ENCODE results near the gene C1QL1. TPM values are rescaled to one million over a fixed set of nuclear protein-coding genes. Genes with fewer than 3 reads are reported as not detected.

The C1QL1 gene
- total RNA-seq, 4 donors from 2014 or later: not detected

- Histone ChIP-seq H3K4me3 (no peak overlapping the region), H3K4me1 (peaks cover 0 to 3% of the 10 kb centered on the region in 2 donors), H3K36me3 (no peaks in the 10 kb centered on the region), H3K27ac (no peak overlapping the region), H3K9me3 (no peaks in the 10 kb centered on the region), H3K27me3 (no peaks in the 10 kb centered on the region)
- DNase-seq (no peak), ATAC-seq (no peak)
- intact Hi-C loops (cut with DNase I; ENCODE audit: low total_unique reads): no loop called here
- TF ChIP-seq, protein P1, sequence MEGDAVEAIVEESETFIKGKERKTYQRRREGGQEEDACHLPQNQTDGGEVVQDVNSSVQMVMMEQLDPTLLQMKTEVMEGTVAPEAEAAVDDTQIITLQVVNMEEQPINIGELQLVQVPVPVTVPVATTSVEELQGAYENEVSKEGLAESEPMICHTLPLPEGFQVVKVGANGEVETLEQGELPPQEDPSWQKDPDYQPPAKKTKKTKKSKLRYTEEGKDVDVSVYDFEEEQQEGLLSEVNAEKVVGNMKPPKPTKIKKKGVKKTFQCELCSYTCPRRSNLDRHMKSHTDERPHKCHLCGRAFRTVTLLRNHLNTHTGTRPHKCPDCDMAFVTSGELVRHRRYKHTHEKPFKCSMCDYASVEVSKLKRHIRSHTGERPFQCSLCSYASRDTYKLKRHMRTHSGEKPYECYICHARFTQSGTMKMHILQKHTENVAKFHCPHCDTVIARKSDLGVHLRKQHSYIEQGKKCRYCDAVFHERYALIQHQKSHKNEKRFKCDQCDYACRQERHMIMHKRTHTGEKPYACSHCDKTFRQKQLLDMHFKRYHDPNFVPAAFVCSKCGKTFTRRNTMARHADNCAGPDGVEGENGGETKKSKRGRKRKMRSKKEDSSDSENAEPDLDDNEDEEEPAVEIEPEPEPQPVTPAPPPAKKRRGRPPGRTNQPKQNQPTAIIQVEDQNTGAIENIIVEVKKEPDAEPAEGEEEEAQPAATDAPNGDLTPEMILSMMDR (IDR thresholded peaks at IDR 0.05 in 4 of 5, conservative IDR thresholded peaks at IDR 0.05 in 1 of 5): no peak
- TF ChIP-seq POLR2A (IDR thresholded peaks at IDR 0.05): no peak
- in situ Hi-C loops (cut with MboI; ENCODE audit: low sequenced_read_pairs in 4 of 4): no loop called here
Observed at GRCh38 chr17:44933824-44934744, 34.0 kb downstream of the C1QL1 start.

DNA sequence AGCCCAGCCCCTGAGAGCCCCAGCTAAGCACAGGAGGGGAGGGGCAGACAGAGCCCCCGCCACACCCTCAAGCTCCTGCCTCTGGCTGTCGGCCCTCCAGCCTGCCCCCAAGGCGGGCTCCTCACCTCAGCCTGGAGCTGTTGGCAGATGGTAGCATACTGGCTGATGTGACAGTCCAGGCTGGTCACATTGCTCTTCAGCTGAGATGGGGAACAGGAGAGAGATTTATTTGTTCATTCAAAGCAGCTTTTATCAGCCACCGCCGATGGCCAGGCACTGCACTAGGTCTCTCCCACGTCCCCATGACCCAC is 35.4 kb downstream of the C1QL1 start:
- Histone ChIP-seq H3K4me1 (peaks cover 0 to 6% of the 10 kb centered on the region in 2 donors), H3K27me3 (no peaks in the 10 kb centered on the region), H3K4me3 (no peak overlapping the region), H3K27ac (no peak overlapping the region), H3K36me3 (no peaks in the 10 kb centered on the region), H3K9me3 (no peaks in the 10 kb centered on the region)
- intact Hi-C loops (cut with DNase I; ENCODE audit: low total_unique reads): no loop called here
- no peak for ATAC-seq
- no peak for DNase-seq
- in situ Hi-C loops (cut with MboI; ENCODE audit: low sequenced_read_pairs in 4 of 4): no loop called here
- TF ChIP-seq, protein P1 (IDR thresholded peaks at IDR 0.05 in 4 of 5, conservative IDR thresholded peaks at IDR 0.05 in 1 of 5): no peak
- no peak for TF ChIP-seq POLR2A (IDR thresholded peaks at IDR 0.05)

DNA sequence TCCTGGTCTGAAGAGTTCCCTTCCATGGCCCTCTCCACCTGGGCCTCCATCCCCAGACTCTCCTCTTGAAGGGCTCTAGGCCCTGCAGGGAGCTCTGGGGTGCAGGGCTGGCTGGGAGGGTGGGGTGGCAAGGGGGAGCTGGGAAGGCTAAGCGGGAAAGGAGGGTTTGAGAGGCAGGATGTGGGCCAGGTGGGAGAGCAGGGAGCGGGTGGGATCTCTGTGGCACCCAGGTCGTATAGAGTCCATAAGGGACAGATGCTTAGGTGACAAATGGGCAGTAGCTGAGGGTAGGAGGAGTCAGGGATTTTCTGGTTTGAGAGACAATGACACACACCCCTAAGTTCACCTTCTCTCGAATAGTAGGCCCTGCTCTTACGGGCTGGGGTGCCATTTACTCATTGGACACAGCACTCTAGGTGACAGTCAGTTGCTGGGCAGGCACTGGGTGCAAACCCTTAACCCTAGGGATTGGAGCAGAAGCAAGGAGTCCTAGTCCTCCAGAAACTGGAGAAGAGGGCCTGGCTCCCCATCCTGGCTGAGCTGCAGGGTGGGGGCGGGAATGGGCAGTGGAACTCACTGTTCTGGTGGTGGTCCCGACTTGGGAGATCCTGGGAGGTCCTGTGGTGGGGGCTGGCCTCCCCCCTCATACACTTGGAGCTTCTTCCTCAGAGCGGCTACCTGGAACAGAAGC is 35.9 kb downstream of the C1QL1 start:
- no peak overlapping the region for H3K27ac ChIP-seq
- H3K27me3 ChIP-seq: no peaks in the 10 kb centered on the region
- H3K36me3 ChIP-seq: no peaks in the 10 kb centered on the region
- no peak for TF ChIP-seq POLR2A (IDR thresholded peaks at IDR 0.05)
- TF ChIP-seq, protein P1 (IDR thresholded peaks at IDR 0.05 in 4 of 5, conservative IDR thresholded peaks at IDR 0.05 in 1 of 5): no peak
- H3K9me3 ChIP-seq: no peaks in the 10 kb centered on the region
- no peak overlapping the region for H3K4me3 ChIP-seq
- ATAC-seq (no peak), DNase-seq (no peak)
- peaks cover 0 to 6% of the 10 kb centered on the region in 2 donors for H3K4me1 ChIP-seq
- intact Hi-C loops (cut with DNase I; ENCODE audit: low total_unique reads): no loop called here
- in situ Hi-C loops (cut with MboI; ENCODE audit: low sequenced_read_pairs in 4 of 4): no loop called here

DNA sequence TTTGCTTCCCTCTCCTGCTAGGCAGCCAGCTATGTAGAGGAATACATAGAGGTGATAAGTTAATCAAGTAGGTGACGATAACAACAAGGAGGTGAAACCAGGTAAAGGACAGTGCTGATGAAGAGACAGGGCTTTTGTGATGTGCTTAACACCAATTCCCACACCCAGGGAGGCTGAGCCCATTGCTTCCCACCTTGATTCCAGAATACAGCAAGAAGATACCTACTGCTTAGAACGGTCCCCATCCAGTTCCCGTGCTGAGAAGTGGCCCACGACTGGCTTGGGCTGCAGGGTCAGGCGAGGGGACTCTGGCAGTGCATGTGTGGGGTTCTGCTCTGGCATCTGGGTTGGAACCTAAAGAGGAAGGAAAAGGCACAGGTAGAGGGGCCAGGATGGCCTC is 36.7 kb downstream of the C1QL1 start:
- H3K27ac ChIP-seq: no peak overlapping the region
- DNase-seq (no peak), ATAC-seq (no peak)
- no peak overlapping the region for H3K4me3 ChIP-seq
- H3K9me3 ChIP-seq: no peaks in the 10 kb centered on the region
- TF ChIP-seq, protein P1 (IDR thresholded peaks at IDR 0.05 in 4 of 5, conservative IDR thresholded peaks at IDR 0.05 in 1 of 5): no peak
- no peak for TF ChIP-seq POLR2A (IDR thresholded peaks at IDR 0.05)
- in situ Hi-C loops (cut with MboI; ENCODE audit: low sequenced_read_pairs in 4 of 4) (no loop called here), intact Hi-C loops (cut with DNase I; ENCODE audit: low total_unique reads) (no loop called here)
- H3K27me3 ChIP-seq: no peaks in the 10 kb centered on the region
- no peaks in the 10 kb centered on the region for H3K36me3 ChIP-seq
- peaks cover 0 to 6% of the 10 kb centered on the region in 2 donors for H3K4me1 ChIP-seq

All from gastrocnemius medialis (tissue), 4 donors.